ENCODE data around the gene EEF2K.

Gene EEF2K

DNA sequence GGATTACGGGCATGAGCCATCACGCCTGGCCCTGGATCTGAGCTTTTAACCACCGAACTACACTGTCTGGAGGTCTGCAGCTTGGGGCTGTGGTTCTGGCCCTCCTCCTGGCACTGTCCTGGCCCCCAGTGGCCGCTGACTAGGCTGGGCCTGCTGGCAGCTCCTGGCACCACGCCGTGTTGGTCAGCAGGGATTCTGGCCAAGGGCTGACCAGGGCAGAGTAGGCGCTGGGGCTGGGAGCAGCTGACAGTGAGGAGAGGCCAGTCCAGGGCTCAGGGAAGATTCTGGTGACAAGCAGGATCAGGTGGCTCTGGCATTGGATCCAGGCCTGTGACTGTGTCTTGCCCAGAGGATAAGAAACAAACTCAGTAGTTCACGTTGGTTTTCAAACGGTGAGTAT, 14.6 kb downstream of the EEF2K start:
- H3K27ac ChIP-seq: no peak overlapping the region
- TF ChIP-seq, protein P1, sequence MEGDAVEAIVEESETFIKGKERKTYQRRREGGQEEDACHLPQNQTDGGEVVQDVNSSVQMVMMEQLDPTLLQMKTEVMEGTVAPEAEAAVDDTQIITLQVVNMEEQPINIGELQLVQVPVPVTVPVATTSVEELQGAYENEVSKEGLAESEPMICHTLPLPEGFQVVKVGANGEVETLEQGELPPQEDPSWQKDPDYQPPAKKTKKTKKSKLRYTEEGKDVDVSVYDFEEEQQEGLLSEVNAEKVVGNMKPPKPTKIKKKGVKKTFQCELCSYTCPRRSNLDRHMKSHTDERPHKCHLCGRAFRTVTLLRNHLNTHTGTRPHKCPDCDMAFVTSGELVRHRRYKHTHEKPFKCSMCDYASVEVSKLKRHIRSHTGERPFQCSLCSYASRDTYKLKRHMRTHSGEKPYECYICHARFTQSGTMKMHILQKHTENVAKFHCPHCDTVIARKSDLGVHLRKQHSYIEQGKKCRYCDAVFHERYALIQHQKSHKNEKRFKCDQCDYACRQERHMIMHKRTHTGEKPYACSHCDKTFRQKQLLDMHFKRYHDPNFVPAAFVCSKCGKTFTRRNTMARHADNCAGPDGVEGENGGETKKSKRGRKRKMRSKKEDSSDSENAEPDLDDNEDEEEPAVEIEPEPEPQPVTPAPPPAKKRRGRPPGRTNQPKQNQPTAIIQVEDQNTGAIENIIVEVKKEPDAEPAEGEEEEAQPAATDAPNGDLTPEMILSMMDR (IDR thresholded peaks at IDR 0.05): no peak
- no peak for TF ChIP-seq ZFX (IDR thresholded peaks at IDR 0.05; ENCODE audit: borderline replicate concordance)

- no peak overlapping the region for H3K27ac ChIP-seq
- TF ChIP-seq, protein P1 (IDR thresholded peaks at IDR 0.05): no peak
Observed at GRCh38 chr16:22222006-22222405, 15.9 kb downstream of the EEF2K start.

DNA sequence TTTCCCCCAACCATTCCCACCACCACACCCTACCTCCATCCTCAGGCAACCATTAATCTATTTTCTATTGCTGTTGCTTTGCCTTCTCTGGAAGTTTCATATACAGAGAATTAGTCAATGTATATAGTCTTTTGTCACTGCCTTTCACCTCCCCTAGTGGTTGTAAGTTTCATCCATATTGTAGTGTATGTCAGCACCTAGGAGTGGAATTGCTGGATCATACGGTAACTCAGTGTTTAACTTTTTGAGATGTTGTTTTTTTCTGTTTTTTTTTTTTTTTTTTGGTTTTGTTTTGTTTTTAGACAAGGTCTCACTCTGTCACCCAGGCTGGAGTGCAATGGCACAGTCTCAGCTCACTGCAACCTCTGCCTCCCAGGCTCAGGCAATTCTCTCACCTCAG, 16.9 kb downstream of the EEF2K start:
- no peak overlapping the region for H3K27ac ChIP-seq
- TF ChIP-seq ZFX (IDR thresholded peaks at IDR 0.05; ENCODE audit: borderline replicate concordance): no peak
- TF ChIP-seq, protein P1 (IDR thresholded peaks at IDR 0.05): no peak; the same call in 1 of the 2 replicates

GRCh38 chr16:22225060-22225459, 19.0 kb downstream of the EEF2K start:
- no peak for TF ChIP-seq ZFX (IDR thresholded peaks at IDR 0.05; ENCODE audit: borderline replicate concordance)
- TF ChIP-seq, protein P1 (IDR thresholded peaks at IDR 0.05): no peak
- H3K27ac ChIP-seq: no peak overlapping the region

GRCh38 chr16:22229889-22230288, 23.8 kb downstream of the EEF2K start:
- no peak for TF ChIP-seq ZFX (IDR thresholded peaks at IDR 0.05; ENCODE audit: borderline replicate concordance)
- TF ChIP-seq, protein P1 (IDR thresholded peaks at IDR 0.05): no peak
- no peak overlapping the region for H3K27ac ChIP-seq

DNA sequence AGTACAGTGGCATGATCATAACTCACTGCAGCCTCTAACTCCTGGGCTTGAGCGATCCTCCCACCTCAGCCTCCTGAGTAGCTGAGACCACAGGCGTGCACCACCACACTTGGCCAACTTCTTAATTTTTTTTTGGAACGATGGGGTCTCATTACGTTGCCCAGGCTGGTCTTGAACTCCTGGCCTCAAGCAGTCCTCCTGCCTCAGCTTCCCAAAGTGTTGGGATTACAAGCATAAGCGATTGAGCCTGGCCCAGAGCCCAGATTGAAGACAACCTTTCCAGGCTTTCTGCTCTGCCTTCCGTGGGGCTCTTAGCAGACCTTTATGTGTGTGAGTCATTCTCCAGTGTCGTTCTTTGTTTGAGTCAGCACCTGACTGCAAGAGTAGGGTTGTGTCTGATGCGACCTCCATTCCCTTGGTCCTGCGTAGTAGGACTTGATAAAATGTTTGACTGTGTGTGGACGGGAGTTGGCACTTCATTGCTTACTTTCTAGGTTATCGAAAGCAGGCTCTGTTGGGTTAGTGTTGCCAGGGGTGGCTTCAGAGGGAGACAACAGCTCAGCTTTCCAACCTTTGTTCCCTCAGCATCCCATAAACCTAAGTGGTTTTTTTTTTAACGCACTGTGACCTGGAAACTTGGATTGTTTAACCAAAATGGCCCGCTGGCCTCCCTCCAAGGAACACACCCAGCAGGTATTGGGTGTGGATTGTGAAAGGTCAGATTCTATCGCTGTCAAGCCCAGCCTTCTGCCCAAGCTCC, 26.4 kb downstream of the EEF2K start:
- H3K27ac ChIP-seq: peak overlapping the region; percentile 97
- TF ChIP-seq, protein P1 (IDR thresholded peaks at IDR 0.05): no peak
- no peak for TF ChIP-seq ZFX (IDR thresholded peaks at IDR 0.05; ENCODE audit: borderline replicate concordance)

DNA sequence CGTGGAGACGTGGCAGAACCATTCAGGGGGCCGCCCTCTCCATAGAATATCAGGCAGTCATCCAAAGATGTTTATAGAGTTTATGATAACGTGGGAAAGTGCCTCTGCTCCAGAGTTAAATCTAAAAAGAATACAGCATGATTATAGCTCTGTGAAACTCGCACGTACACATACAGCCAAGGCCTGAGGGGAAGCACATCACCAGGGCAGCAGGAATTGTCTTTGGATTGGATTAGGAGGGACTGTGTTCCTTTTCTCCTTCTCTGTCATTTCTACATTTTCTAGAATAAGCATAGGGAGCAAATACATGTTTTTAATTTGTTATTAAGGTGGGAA, 26.9 kb downstream of the EEF2K start:
- no peak for TF ChIP-seq ZFX (IDR thresholded peaks at IDR 0.05; ENCODE audit: borderline replicate concordance)
- TF ChIP-seq, protein P1 (IDR thresholded peaks at IDR 0.05): no peak
- H3K27ac ChIP-seq: peak overlapping the region; percentile 97
